HL-60 (cell line): ENCODE results near the gene CHD2.
"Not testable (repeated sequence)": the region's sequence is repeated elsewhere in the genome, so short reads cannot be mapped to it uniquely, and the experiment has no call there.

Source experiments
- DNase-seq, 2 experiments: peaks; one replicate each; pipeline ENCODE4 v3.0.0-alpha.2; 2010 to 2020; ENCODE audit warnings: low read depth in 1 of 2, low spot score in 1 of 2
- H3K27ac ChIP-seq: fragments of 250-450 bp; sonication (Bioruptor Pico); replicated peaks from 2 replicates; pipeline ENCODE4 v1.5.1; 2020; ENCODE audit warnings: mild to moderate bottlenecking, moderate library complexity
- H3K27me3 ChIP-seq: fragments of 250-450 bp; sonication (Bioruptor Pico); 2 replicates; pipeline ENCODE4 v1.5.1; 2021; ENCODE audit warnings: mild to moderate bottlenecking, moderate library complexity; ENCODE audit not compliant: insufficient read depth, poor library complexity, severe bottlenecking
- H3K4me3 ChIP-seq: replicated peaks from 2 replicates; pipeline ENCODE4 v1.5.1; 2011; ENCODE audit warnings: mild to moderate bottlenecking, control low read depth, low read length; ENCODE audit not compliant: insufficient read depth
- GABPA ChIP-seq: IDR thresholded peaks from 2 replicates; pipeline ENCODE4 v1.6.1; 2012; ENCODE audit warnings: low read depth
- POLR2AphosphoS5 ChIP-seq: IDR thresholded peaks from 2 replicates; pipeline ENCODE4 v1.6.1; 2012; ENCODE audit warnings: low read depth
- SPI1 ChIP-seq: IDR thresholded peaks from 2 replicates; pipeline ENCODE4 v1.6.1; 2012; ENCODE audit warnings: low read depth, mild to moderate bottlenecking, borderline replicate concordance
- TF ChIP-seq, protein P1 (sequence below): IDR thresholded peaks from 2 replicates; pipeline ENCODE4 v1.6.1; 2012; ENCODE audit warnings: low read depth; ENCODE audit not compliant: insufficient replicate concordance
- TF ChIP-seq, protein P2 (sequence below): IDR thresholded peaks from one replicate; pipeline ENCODE4 v1.5.1; 2011; ENCODE audit warnings: low read length, control low read depth, inconsistent platforms; ENCODE audit not compliant: insufficient read depth

CHD2 gene

GRCh38 chr15:93031103-93031464, 131.0 kb downstream of the CHD2 start:
- no peak for DNase-seq
- TF ChIP-seq GABPA (no peak), POLR2AphosphoS5 (no peak), SPI1 (no peak)
- TF ChIP-seq, protein P1, sequence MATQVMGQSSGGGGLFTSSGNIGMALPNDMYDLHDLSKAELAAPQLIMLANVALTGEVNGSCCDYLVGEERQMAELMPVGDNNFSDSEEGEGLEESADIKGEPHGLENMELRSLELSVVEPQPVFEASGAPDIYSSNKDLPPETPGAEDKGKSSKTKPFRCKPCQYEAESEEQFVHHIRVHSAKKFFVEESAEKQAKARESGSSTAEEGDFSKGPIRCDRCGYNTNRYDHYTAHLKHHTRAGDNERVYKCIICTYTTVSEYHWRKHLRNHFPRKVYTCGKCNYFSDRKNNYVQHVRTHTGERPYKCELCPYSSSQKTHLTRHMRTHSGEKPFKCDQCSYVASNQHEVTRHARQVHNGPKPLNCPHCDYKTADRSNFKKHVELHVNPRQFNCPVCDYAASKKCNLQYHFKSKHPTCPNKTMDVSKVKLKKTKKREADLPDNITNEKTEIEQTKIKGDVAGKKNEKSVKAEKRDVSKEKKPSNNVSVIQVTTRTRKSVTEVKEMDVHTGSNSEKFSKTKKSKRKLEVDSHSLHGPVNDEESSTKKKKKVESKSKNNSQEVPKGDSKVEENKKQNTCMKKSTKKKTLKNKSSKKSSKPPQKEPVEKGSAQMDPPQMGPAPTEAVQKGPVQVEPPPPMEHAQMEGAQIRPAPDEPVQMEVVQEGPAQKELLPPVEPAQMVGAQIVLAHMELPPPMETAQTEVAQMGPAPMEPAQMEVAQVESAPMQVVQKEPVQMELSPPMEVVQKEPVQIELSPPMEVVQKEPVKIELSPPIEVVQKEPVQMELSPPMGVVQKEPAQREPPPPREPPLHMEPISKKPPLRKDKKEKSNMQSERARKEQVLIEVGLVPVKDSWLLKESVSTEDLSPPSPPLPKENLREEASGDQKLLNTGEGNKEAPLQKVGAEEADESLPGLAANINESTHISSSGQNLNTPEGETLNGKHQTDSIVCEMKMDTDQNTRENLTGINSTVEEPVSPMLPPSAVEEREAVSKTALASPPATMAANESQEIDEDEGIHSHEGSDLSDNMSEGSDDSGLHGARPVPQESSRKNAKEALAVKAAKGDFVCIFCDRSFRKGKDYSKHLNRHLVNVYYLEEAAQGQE, result no peak
- TF ChIP-seq, protein P2, sequence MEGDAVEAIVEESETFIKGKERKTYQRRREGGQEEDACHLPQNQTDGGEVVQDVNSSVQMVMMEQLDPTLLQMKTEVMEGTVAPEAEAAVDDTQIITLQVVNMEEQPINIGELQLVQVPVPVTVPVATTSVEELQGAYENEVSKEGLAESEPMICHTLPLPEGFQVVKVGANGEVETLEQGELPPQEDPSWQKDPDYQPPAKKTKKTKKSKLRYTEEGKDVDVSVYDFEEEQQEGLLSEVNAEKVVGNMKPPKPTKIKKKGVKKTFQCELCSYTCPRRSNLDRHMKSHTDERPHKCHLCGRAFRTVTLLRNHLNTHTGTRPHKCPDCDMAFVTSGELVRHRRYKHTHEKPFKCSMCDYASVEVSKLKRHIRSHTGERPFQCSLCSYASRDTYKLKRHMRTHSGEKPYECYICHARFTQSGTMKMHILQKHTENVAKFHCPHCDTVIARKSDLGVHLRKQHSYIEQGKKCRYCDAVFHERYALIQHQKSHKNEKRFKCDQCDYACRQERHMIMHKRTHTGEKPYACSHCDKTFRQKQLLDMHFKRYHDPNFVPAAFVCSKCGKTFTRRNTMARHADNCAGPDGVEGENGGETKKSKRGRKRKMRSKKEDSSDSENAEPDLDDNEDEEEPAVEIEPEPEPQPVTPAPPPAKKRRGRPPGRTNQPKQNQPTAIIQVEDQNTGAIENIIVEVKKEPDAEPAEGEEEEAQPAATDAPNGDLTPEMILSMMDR, result no peak
- Histone ChIP-seq H3K27ac (no peak overlapping the region), H3K27me3 (no peaks in the 10 kb centered on the region), H3K4me3 (no peak overlapping the region)

- not testable (repeated sequence) for H3K27ac ChIP-seq, H3K4me3 ChIP-seq, DNase-seq, H3K27me3 ChIP-seq
Measured at GRCh38 chr15:93031557-93032384, 131.6 kb downstream of the CHD2 start.

DNA sequence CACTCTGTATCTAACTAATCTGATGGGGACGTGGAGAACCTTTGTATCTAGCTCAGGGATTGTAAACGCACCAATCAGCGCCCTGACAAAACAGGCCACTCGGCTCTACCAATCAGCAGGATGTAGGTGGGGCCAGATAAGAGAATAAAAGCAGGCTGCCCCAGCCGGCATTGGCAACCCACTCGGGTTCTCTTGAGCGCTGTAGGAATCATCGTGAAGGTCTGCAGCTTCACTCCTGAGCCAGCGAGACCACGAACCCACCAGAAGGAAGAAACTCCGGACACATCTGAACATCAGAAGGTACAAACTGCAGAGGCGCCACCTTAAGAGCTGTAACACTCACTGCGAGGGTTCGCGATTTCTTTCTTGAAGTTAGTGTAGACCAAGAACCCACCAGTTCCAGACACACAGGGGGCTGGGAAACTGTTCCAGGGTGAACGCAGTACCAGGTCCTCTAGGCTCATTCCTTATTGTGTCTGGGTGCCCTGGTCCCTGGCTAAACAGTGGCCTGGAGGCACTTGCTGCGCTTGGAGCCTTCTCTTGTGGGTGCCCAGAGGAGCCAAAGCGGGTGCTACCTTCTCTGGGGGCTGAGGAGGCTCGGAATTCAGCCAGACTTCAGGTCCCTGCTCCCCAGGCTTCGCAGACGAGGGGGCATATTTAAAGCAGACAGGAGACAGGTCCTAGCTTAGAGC, 132.5 kb downstream of the CHD2 start:
- not testable (repeated sequence) for H3K4me3 ChIP-seq, DNase-seq, H3K27ac ChIP-seq, H3K27me3 ChIP-seq

GRCh38 chr15:93033434-93034045, 133.4 kb downstream of the CHD2 start:
- Histone ChIP-seq H3K4me3 (no peak overlapping the region), H3K27ac (no peak overlapping the region), H3K27me3 (no peaks in the 10 kb centered on the region)
- DNase-seq, result no peak
- TF ChIP-seq POLR2AphosphoS5 (no peak), SPI1 (no peak), GABPA (no peak)
- TF ChIP-seq, protein P1, result no peak
- TF ChIP-seq, protein P2, result no peak
